HepG2 (cell line): ENCODE measurements around the gene NOTO. TPM values are rescaled to one million over a fixed set of nuclear protein-coding genes. Genes with fewer than 3 reads are reported as not detected.
A peak's percentile ranks its signal among the peaks of the same experiment; 100 is the strongest.

ENCODE experiments used
- ATAD3A ChIP-seq: sonication (generic); formaldehyde crosslinking; IDR thresholded peaks from 2 replicates; pipeline ENCODE4 v1.4.0; 2020; ENCODE audit warnings: missing genetic modification reagents
- HDAC6 ChIP-seq: fragments of 200-600 bp; sonication (generic); IDR thresholded peaks from 2 replicates; pipeline ENCODE4 v1.7.0; 2017; ENCODE audit warnings: mild to moderate bottlenecking, antibody characterized with exemption, low read length, low read depth
- HNRNPK ChIP-seq: fragments of 200-400 bp; formaldehyde crosslinking; IDR thresholded peaks from 2 replicates; pipeline ENCODE4 v1.6.1; 2018; ENCODE audit warnings: low read length, low read depth, moderate library complexity, mild to moderate bottlenecking; ENCODE audit not compliant: poor library complexity, severe bottlenecking
- ISX ChIP-seq: sonication (generic); formaldehyde crosslinking; conservative IDR thresholded peaks from 2 replicates; pipeline ENCODE4 v1.5.0; 2020; ENCODE audit warnings: missing genetic modification reagents
- MAX ChIP-seq: IDR thresholded peaks from 2 replicates; pipeline ENCODE4 v1.6.1; 2012; ENCODE audit warnings: inconsistent platforms
- NR2F1 ChIP-seq, 2 experiments: fragments of 450-650 bp in 1 of 2; formaldehyde crosslinking in 1 of 2; IDR thresholded peaks; 2 replicates each; pipeline versions ENCODE4 v1.5.0 to v1.6.1; 2016 to 2020; ENCODE audit warnings: mild to moderate bottlenecking in 1 of 2, missing compliant biosample characterization in 1 of 2, missing genetic modification reagents in 1 of 2, moderate library complexity in 1 of 2
- RBAK ChIP-seq: sonication (generic); formaldehyde crosslinking; IDR thresholded peaks from 2 replicates; pipeline ENCODE4 v1.5.1; 2020; ENCODE audit warnings: mild to moderate bottlenecking, missing genetic modification reagents
- RFXANK ChIP-seq: IDR thresholded peaks from 2 replicates; pipeline ENCODE4 v1.6.1; 2016
- TBL1XR1 ChIP-seq: fragments of 150-350 bp; IDR thresholded peaks from 2 replicates; pipeline ENCODE4 v1.6.1; 2014; ENCODE audit warnings: borderline replicate concordance, low read length; ENCODE audit not compliant: partially characterized antibody
- TSC22D2 ChIP-seq: sonication (generic); formaldehyde crosslinking; IDR thresholded peaks from 2 replicates; pipeline ENCODE4 v1.5.1; 2020; ENCODE audit warnings: missing genetic modification reagents, mild to moderate bottlenecking, borderline replicate concordance
- ZBTB42 ChIP-seq: sonication (generic); formaldehyde crosslinking; IDR thresholded peaks from 2 replicates; pipeline ENCODE4 v1.5.0; 2020; ENCODE audit warnings: mild to moderate bottlenecking, missing genetic modification reagents
- ZBTB7B ChIP-seq: sonication (generic); formaldehyde crosslinking; IDR thresholded peaks from 2 replicates; pipeline ENCODE4 v1.4.0; 2020; ENCODE audit warnings: missing genetic modification reagents
- ZFP1 ChIP-seq: IDR thresholded peaks from 2 replicates; pipeline ENCODE4 v1.6.1; 2016
- ZHX1 ChIP-seq: sonication (generic); formaldehyde crosslinking; IDR thresholded peaks from 2 replicates; pipeline ENCODE4 v1.8.1; 2022; ENCODE audit warnings: low read depth, mild to moderate bottlenecking, missing genetic modification reagents
- ZNF281 ChIP-seq: sonication (generic); formaldehyde crosslinking; IDR thresholded peaks from 2 replicates; pipeline ENCODE4 v1.4.0; 2020; ENCODE audit warnings: missing genetic modification reagents, borderline replicate concordance
- ZNF354B ChIP-seq: sonication (generic); formaldehyde crosslinking; IDR thresholded peaks from 2 replicates; pipeline ENCODE4 v1.8.0; 2022; ENCODE audit warnings: mild to moderate bottlenecking, missing genetic modification reagents
- ZNF512B ChIP-seq: sonication (generic); formaldehyde crosslinking; IDR thresholded peaks from 2 replicates; pipeline ENCODE4 v1.5.1; 2020; ENCODE audit warnings: missing genetic modification reagents, mild to moderate bottlenecking, borderline replicate concordance
- ZNF572 ChIP-seq: sonication (generic); formaldehyde crosslinking; IDR thresholded peaks from 2 replicates; pipeline ENCODE4 v1.5.1; 2020; ENCODE audit warnings: mild to moderate bottlenecking, missing genetic modification reagents
- ZSCAN25 ChIP-seq: sonication (generic); formaldehyde crosslinking; IDR thresholded peaks from 2 replicates; pipeline ENCODE4 v1.8.0; 2022; ENCODE audit warnings: mild to moderate bottlenecking, missing genetic modification reagents
- polyA plus RNA-seq, 8 experiments: library from polyadenylated mRNA; depleted of rRNA in 3 of 8; stranded (reverse) in 7 of 8; unstranded in 1 of 8; fragments of >200 nt; fragmentation: Illumina TruSeq in 4 of 8; extraction: Trizol in 4 of 8; gene quantifications; 2 replicates each; pipeline versions ENCODE4 v1.2.1 to v1.2.3, GENCODE V29; 2011 to 2016; ENCODE audit warnings: low read depth in 4 of 8, missing spikeins in 1 of 8, mixed read lengths in 1 of 8; ENCODE audit not compliant: insufficient read depth in 1 of 8
- total RNA-seq, 5 experiments: library from RNA; depleted of rRNA; stranded (reverse); fragments of >200 nt; fragmentation: Illumina TruSeq; extraction: Trizol; gene quantifications; 2 replicates each; pipeline ENCODE4 v1.2.3, GENCODE V29; 2016; ENCODE audit warnings: low read depth in 1 of 5

NOTO gene
- total and polyA plus RNA-seq, 2 of the 13 experiments (the other 11 are each of a cell fraction or from before 2014, with no cell fraction given) = not detected

GRCh38 chr2:73214120-73215035 is 12.0 kb downstream of the NOTO start, which contains the start of gene SMYD5 (continued):
- TF ChIP-seq ZNF281 (CRISPR knock-in tag) (peak; percentile 8; the same call in 1 of the 2 replicates), RFXANK (CRISPR knock-in tag) (no peak), HDAC6 (no peak), ZSCAN25 (CRISPR knock-in tag) (no peak), NR2F1 (CRISPR knock-in tag; IDR thresholded peaks at IDR 0.05) (peak; percentile 87 to 91), ZBTB7B (CRISPR knock-in tag) (peak; percentile 84), TSC22D2 (peak; percentile 0; the same call in 1 of the 2 replicates), ZNF354B (CRISPR knock-in tag) (no peak), ZFP1 (CRISPR knock-in tag) (peak; percentile 20; the same call in 1 of the 2 replicates), TBL1XR1 (peak; percentile 23), ZNF512B (CRISPR knock-in tag) (no peak), ZHX1 (CRISPR knock-in tag) (peak; percentile 74), ISX (no peak), ZBTB42 (CRISPR knock-in tag) (no peak), ZNF572 (CRISPR knock-in tag) (peak; percentile 99), RBAK (CRISPR knock-in tag) (no peak), MAX (peak; percentile 99), ATAD3A (CRISPR knock-in tag) (no peak), HNRNPK (peak; percentile 76)
